HepG2 (cell line): ENCODE measurements around the gene ANXA9. TPM values are rescaled to one million over a fixed set of nuclear protein-coding genes. Genes with fewer than 3 reads are reported as not detected.
A peak's percentile ranks its signal among the peaks of the same experiment; 100 is the strongest.

ENCODE experiments used
- ATF7-NPFF ChIP-seq: sonication (generic); formaldehyde crosslinking; IDR thresholded peaks from 2 replicates; pipeline ENCODE4 v1.8.1; 2023; ENCODE audit warnings: mild to moderate bottlenecking, low read depth, missing genetic modification reagents, moderate library complexity
- FOXP4 ChIP-seq: sonication (generic); formaldehyde crosslinking; IDR thresholded peaks from 2 replicates; pipeline ENCODE4 v1.4.0; 2020; ENCODE audit warnings: missing genetic modification reagents
- HIC2 ChIP-seq: sonication (generic); formaldehyde crosslinking; IDR thresholded peaks from 2 replicates; pipeline ENCODE4 v1.9.0; 2022; ENCODE audit warnings: low read depth, missing genetic modification reagents
- HNF4A ChIP-seq: sonication (generic); formaldehyde crosslinking; IDR thresholded peaks from 2 replicates; pipeline ENCODE4 v1.4.0; 2020; ENCODE audit warnings: missing genetic modification reagents
- JUNB ChIP-seq: sonication (generic); formaldehyde crosslinking; IDR thresholded peaks from 2 replicates; pipeline ENCODE4 v1.8.0; 2022; ENCODE audit warnings: missing genetic modification reagents, mild to moderate bottlenecking, borderline replicate concordance
- KDM3A ChIP-seq: IDR thresholded peaks from 2 replicates; pipeline ENCODE4 v1.6.1; 2018; ENCODE audit warnings: low read depth, missing compliant biosample characterization
- KMT2B ChIP-seq: IDR thresholded peaks from 2 replicates; pipeline ENCODE4 v1.6.1; 2016; ENCODE audit warnings: missing genetic modification reagents, missing compliant biosample characterization
- LCORL ChIP-seq, 2 experiments: fragments of 450-650 bp in 1 of 2; sonication (generic) in 1 of 2; formaldehyde crosslinking in 1 of 2; IDR thresholded peaks; 2 replicates each; pipeline versions ENCODE4 v1.5.0 to v1.6.1; 2017 to 2020; ENCODE audit warnings: antibody characterized with exemption in 1 of 2, missing genetic modification reagents in 1 of 2
- MAFF ChIP-seq: IDR thresholded peaks from 2 replicates; pipeline ENCODE4 v1.6.1; 2011; ENCODE audit warnings: low read depth, low read length, improper control_type of control experiment
- MLLT10 ChIP-seq: sonication (generic); formaldehyde crosslinking; IDR thresholded peaks from 2 replicates; pipeline ENCODE4 v1.4.0; 2020; ENCODE audit warnings: missing genetic modification reagents
- NFE2 ChIP-seq: sonication (generic); formaldehyde crosslinking; IDR thresholded peaks from 2 replicates; pipeline ENCODE4 v1.4.0; 2020; ENCODE audit warnings: missing genetic modification reagents
- NFYC ChIP-seq: IDR thresholded peaks from 2 replicates; pipeline ENCODE4 v1.6.1; 2016; ENCODE audit warnings: missing genetic modification reagents, missing compliant biosample characterization
- NR2C2 ChIP-seq: sonication (generic); formaldehyde crosslinking; IDR thresholded peaks from 2 replicates; pipeline ENCODE4 v1.4.0; 2020; ENCODE audit warnings: missing genetic modification reagents, mild to moderate bottlenecking, moderate library complexity, borderline replicate concordance
- PHF5A ChIP-seq: IDR thresholded peaks from one replicate; pipeline ENCODE4 v1.6.1; 2018; ENCODE audit warnings: low read depth, missing genetic modification reagents; ENCODE audit not compliant: unreplicated experiment
- SSRP1 ChIP-seq: IDR thresholded peaks from 2 replicates; pipeline ENCODE4 v1.6.1; 2016; ENCODE audit warnings: control low read depth
- TFDP2 ChIP-seq: sonication (generic); formaldehyde crosslinking; IDR thresholded peaks from 2 replicates; pipeline ENCODE4 v1.4.0; 2020; ENCODE audit warnings: missing genetic modification reagents
- XRCC5 ChIP-seq: fragments of 200-400 bp; formaldehyde crosslinking; optimal IDR thresholded peaks from 2 replicates; pipeline ENCODE3; 2017; ENCODE audit warnings: mild to moderate bottlenecking, low read length
- ZBTB25 ChIP-seq: IDR thresholded peaks from 2 replicates; pipeline ENCODE4 v1.6.1; 2018; ENCODE audit warnings: missing genetic modification reagents
- ZBTB38 ChIP-seq: sonication (generic); formaldehyde crosslinking; IDR thresholded peaks from 2 replicates; pipeline ENCODE4 v1.5.1; 2020; ENCODE audit warnings: mild to moderate bottlenecking, missing genetic modification reagents
- ZNF644 ChIP-seq: IDR thresholded peaks from 2 replicates; pipeline ENCODE4 v1.6.1; 2016; ENCODE audit warnings: low read depth
- ZNF710 ChIP-seq: sonication (generic); formaldehyde crosslinking; IDR thresholded peaks from 2 replicates; pipeline ENCODE4 v1.5.0; 2020; ENCODE audit warnings: mild to moderate bottlenecking, missing genetic modification reagents, borderline replicate concordance
- polyA plus RNA-seq, 8 experiments: library from polyadenylated mRNA; depleted of rRNA in 3 of 8; stranded (reverse) in 7 of 8; unstranded in 1 of 8; fragments of >200 nt; fragmentation: Illumina TruSeq in 4 of 8; extraction: Trizol in 4 of 8; gene quantifications; 2 replicates each; pipeline versions ENCODE4 v1.2.1 to v1.2.3, GENCODE V29; 2011 to 2016; ENCODE audit warnings: low read depth in 4 of 8, missing spikeins in 1 of 8, mixed read lengths in 1 of 8; ENCODE audit not compliant: insufficient read depth in 1 of 8
- total RNA-seq, 5 experiments: library from RNA; depleted of rRNA; stranded (reverse); fragments of >200 nt; fragmentation: Illumina TruSeq; extraction: Trizol; gene quantifications; 2 replicates each; pipeline ENCODE4 v1.2.3, GENCODE V29; 2016; ENCODE audit warnings: low read depth in 1 of 5

Gene ANXA9
- total and polyA plus RNA-seq, 2 of the 13 experiments (the other 11 are each of a cell fraction or from before 2014, with no cell fraction given), result 13.3 to 23.9 TPM

- TF ChIP-seq FOXP4 (CRISPR knock-in tag) (peak; percentile 19; the same call in 1 of the 2 replicates), ZBTB25 (CRISPR knock-in tag) (peak; percentile 33; the same call in 1 of the 2 replicates), KMT2B (CRISPR knock-in tag) (peak; percentile 48; the same call in 1 of the 2 replicates), HNF4A (CRISPR knock-in tag) (peak; percentile 22; the same call in 1 of the 2 replicates), XRCC5 (peak; percentile 80), ZBTB38 (0 out of 2 replicates have a peak, but pooled peaks have one; percentile 48), HIC2 (CRISPR knock-in tag) (no peak), ZNF710 (peak; percentile 97), NR2C2 (0 out of 2 replicates have a peak, but pooled peaks have one; percentile 14), PHF5A (CRISPR knock-in tag) (no peak), LCORL (IDR thresholded peaks at IDR 0.05) (no peak), LCORL (CRISPR knock-in tag; IDR thresholded peaks at IDR 0.05) (no peak), JUNB (no peak), NFE2 (CRISPR knock-in tag) (no peak), MLLT10 (CRISPR knock-in tag) (no peak), SSRP1 (no peak), TFDP2 (CRISPR knock-in tag) (no peak), ZNF644 (CRISPR knock-in tag) (peak; percentile 66; the same call in 1 of the 2 replicates), KDM3A (CRISPR knock-in tag) (peak; percentile 67; the same call in 1 of the 2 replicates), NFYC (no peak), MAFF (peak; percentile 50; the same call in 1 of the 2 replicates), ATF7-NPFF (CRISPR knock-in tag) (no peak)
Observed at GRCh38 chr1:151006327-151007052, 24.4 kb downstream of the ANXA9 start, which contains the start of gene MINDY1 (continued).
